A204.1 (cell line): ENCODE results near the gene PDE9A.
"Not testable (repeated sequence)": the region's sequence is repeated elsewhere in the genome, so short reads cannot be mapped to it uniquely, and the experiment has no call there.

Source experiments
- FAIRE-seq: peaks from 2 replicates; lab custom pipeline; 2012; peaks lifted over from hg19 to GRCh38; lab: Jason Lieb, UNC

PDE9A gene

GRCh38 chr21:42653231-42654061, at the start of gene PDE9A:
Gene PDE9A (plus strand): TSS chr21:42653621. CDS start chr21:42653815, 194 bp downstream.
- FAIRE-seq, result no peak

- no peak for FAIRE-seq
Observed at GRCh38 chr21:42607102-42607501, 46.3 kb upstream of the PDE9A start.

GRCh38 chr21:42607525-42608102, 45.8 kb upstream of the PDE9A start:
- FAIRE-seq, result no peak

- FAIRE-seq, result no peak
Observed at GRCh38 chr21:42608446-42608845, 45.0 kb upstream of the PDE9A start.

- no peak for FAIRE-seq
Observed at GRCh38 chr21:42609811-42610210, 43.6 kb upstream of the PDE9A start.

- FAIRE-seq, result no peak
Observed at GRCh38 chr21:42611852-42612251, 41.6 kb upstream of the PDE9A start.

- FAIRE-seq, result no peak
Observed at GRCh38 chr21:42612390-42612789, 41.0 kb upstream of the PDE9A start.

- no peak for FAIRE-seq
Observed at GRCh38 chr21:42613756-42614155, 39.7 kb upstream of the PDE9A start.

GRCh38 chr21:42614396-42614795, 39.0 kb upstream of the PDE9A start:
- FAIRE-seq, result no peak

GRCh38 chr21:42614811-42615351, 38.5 kb upstream of the PDE9A start:
- FAIRE-seq, result no peak

GRCh38 chr21:42615377-42615776, 38.0 kb upstream of the PDE9A start:
- not testable (repeated sequence) for FAIRE-seq

GRCh38 chr21:42615924-42616323, 37.5 kb upstream of the PDE9A start:
- no peak for FAIRE-seq

- no peak for FAIRE-seq
Observed at GRCh38 chr21:42616446-42616845, 37.0 kb upstream of the PDE9A start.

- no peak for FAIRE-seq
Observed at GRCh38 chr21:42616941-42617340, 36.5 kb upstream of the PDE9A start.

- no peak for FAIRE-seq
Observed at GRCh38 chr21:42617486-42617885, 35.9 kb upstream of the PDE9A start.

GRCh38 chr21:42618707-42619102, 34.7 kb upstream of the PDE9A start:
- FAIRE-seq, result no peak

GRCh38 chr21:42619166-42619565, 34.3 kb upstream of the PDE9A start:
- no peak for FAIRE-seq

GRCh38 chr21:42619841-42620240, 33.6 kb upstream of the PDE9A start:
- FAIRE-seq, result no peak

GRCh38 chr21:42621166-42621818, 32.1 kb upstream of the PDE9A start:
- no peak for FAIRE-seq

GRCh38 chr21:42621819-42622177, 31.6 kb upstream of the PDE9A start:
- no peak for FAIRE-seq

- no peak for FAIRE-seq
Observed at GRCh38 chr21:42622284-42622683, 31.1 kb upstream of the PDE9A start.

- no peak for FAIRE-seq
Observed at GRCh38 chr21:42623694-42624093, 29.7 kb upstream of the PDE9A start.

GRCh38 chr21:42624095-42624790, 29.2 kb upstream of the PDE9A start:
- no peak for FAIRE-seq
